A673 (cell line): Measurements from ENCODE around the gene ROR1.

ENCODE experiments used
- EZH2 ChIP-seq: fragments of 200-600 bp; sonication (generic); IDR thresholded peaks from 2 replicates; pipeline ENCODE4 v1.6.1; 2017; ENCODE audit warnings: borderline replicate concordance, low read depth, mild to moderate bottlenecking, mixed read lengths, antibody characterized with exemption, low read length; ENCODE audit not compliant: poor library complexity, severe bottlenecking
- TF ChIP-seq, protein P1 (sequence below): fragments of 300-800, 200-600 bp; sonication (generic); conservative IDR thresholded peaks from 2 replicates; pipeline ENCODE4 v1.5.1; 2017; ENCODE audit warnings: low read depth, mild to moderate bottlenecking, antibody characterized with exemption, low read length, moderate library complexity, mixed read lengths

GRCh38 chr1:64176659-64177058, 402.8 kb downstream of the ROR1 start:
- no peak for TF ChIP-seq EZH2
- TF ChIP-seq, protein P1, sequence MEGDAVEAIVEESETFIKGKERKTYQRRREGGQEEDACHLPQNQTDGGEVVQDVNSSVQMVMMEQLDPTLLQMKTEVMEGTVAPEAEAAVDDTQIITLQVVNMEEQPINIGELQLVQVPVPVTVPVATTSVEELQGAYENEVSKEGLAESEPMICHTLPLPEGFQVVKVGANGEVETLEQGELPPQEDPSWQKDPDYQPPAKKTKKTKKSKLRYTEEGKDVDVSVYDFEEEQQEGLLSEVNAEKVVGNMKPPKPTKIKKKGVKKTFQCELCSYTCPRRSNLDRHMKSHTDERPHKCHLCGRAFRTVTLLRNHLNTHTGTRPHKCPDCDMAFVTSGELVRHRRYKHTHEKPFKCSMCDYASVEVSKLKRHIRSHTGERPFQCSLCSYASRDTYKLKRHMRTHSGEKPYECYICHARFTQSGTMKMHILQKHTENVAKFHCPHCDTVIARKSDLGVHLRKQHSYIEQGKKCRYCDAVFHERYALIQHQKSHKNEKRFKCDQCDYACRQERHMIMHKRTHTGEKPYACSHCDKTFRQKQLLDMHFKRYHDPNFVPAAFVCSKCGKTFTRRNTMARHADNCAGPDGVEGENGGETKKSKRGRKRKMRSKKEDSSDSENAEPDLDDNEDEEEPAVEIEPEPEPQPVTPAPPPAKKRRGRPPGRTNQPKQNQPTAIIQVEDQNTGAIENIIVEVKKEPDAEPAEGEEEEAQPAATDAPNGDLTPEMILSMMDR: no peak
